Activated CD4-positive, alpha-beta T cell treated with anti-CD3 and anti-CD28 coated beads, Interleukin-2, Interleukin-4, amounts not matched to agents 100 ng/mL and 50 ng/mL, durations not matched to agents 16 hours and 8 hours (primary cell): ENCODE data around the gene TTBK1.
"Not testable (repeated sequence)": the region's sequence is repeated elsewhere in the genome, so short reads cannot be mapped to it uniquely, and the experiment has no call there.

ENCODE experiments used
- DNase-seq: peaks from one replicate; pipeline ENCODE4 v3.0.0-alpha.2; 2020; ENCODE audit warnings: low spot score

Gene TTBK1

DNA sequence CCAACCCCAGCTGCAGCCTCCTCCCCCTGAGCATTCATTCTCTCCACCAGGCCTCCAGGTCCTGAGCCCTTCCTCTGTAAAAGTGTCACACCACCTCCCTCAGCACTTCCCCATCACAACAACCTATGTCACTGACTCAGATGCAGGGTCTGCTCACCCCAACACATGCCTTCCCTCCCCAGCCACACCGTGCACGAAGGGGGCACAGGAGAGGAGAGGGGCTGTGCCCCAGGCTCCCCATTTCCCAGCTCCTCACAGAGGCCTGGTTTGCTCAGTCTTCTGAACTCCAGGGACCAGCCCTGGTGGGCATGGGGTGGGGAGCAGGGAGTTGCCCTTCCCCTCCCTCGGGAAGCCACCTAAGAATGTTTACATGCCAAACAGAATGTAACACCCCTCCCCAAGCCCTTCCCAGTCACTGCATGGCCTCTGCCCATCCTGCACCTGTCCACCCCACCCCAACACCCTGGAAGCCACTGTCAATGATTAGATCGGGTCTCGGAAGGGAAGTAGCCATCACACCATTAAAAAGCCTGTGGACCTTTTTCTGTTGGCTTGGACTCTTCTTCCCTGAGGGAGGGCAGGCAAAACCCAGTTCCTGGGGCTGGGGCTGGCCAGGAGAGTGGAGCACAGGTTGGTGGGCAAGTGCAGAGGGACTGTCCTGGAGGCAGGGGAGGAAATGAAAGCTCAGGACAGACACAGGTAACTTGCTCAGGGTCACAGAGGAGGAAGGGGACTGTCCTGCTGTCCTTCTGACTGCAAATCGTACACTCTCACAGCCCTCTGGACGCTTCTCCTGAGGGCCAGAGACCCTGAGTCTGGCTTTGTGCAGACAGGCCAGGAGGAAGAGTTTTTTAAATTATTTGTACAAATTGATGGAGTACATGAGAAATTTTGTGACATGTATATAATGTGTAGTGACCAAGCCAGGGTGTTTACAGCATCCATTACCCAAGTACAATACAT, 44.7 kb downstream of the TTBK1 start:
- DNase-seq, result no peak

DNA sequence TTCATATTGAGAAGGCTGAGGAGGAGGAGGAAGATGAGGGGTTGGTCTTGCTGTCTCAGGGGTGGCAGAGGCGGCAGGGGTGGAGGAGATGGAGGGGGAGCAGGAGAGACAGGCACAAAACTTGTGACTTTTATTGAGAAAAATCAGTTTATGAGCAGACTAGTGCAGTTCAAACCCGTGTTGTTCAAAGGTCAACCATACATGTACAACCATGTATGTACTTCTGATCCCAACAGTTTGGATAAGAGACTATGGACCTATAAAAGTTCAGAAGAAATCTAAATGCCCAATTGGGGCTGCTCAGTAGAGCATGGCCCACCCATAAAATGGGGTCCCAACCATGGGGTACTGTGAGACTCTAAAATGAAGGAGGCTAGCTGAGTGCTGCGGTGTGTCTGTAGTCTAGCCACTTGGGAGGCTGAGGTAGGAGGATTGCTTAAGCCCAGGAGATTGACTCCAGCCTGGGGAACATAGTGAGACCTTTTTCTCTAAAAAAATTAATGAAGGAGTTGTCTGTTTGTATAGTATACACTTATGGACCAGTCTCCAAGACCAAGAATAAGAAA, 47.1 kb downstream of the TTBK1 start:
- no peak for DNase-seq

DNA sequence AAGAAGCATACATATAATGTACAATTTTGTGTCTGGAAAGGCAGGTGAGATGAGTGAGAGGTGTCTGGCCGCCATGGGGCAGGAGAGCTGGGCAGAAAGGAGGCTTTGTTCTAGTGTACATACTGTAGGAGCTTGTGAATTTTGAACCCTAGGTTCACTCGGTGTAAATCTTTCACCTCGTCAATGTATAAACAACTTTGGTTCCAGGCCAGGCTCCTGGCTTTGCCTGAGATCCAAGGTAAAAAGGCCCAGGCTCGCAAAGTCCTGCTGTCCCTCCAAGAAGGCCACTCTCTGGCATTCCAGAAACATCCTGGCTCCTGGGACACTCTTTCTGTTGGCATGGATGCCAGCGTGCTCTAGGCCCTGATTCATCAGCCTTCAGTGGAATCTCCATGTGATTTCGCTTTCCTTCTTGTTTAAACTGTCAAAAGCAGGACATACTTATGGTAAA, 47.6 kb downstream of the TTBK1 start:
- DNase-seq, result no peak

GRCh38 chr6:43291708-43292107, 48.4 kb downstream of the TTBK1 start:
- no peak for DNase-seq

- DNase-seq, result no peak
These were observed 49.1 kb downstream of the TTBK1 start for GRCh38 chr6:43292341-43292740.

GRCh38 chr6:43292763-43293318, 49.6 kb downstream of the TTBK1 start:
- DNase-seq, result no peak

- no peak for DNase-seq
These were observed 50.4 kb downstream of the TTBK1 start for GRCh38 chr6:43293698-43294097.

GRCh38 chr6:43294536-43294935, 51.3 kb downstream of the TTBK1 start:
- no peak for DNase-seq

GRCh38 chr6:43295456-43295855, 52.2 kb downstream of the TTBK1 start:
- DNase-seq, result no peak

- no peak for DNase-seq
These were observed 53.7 kb downstream of the TTBK1 start for GRCh38 chr6:43296780-43297497.

DNA sequence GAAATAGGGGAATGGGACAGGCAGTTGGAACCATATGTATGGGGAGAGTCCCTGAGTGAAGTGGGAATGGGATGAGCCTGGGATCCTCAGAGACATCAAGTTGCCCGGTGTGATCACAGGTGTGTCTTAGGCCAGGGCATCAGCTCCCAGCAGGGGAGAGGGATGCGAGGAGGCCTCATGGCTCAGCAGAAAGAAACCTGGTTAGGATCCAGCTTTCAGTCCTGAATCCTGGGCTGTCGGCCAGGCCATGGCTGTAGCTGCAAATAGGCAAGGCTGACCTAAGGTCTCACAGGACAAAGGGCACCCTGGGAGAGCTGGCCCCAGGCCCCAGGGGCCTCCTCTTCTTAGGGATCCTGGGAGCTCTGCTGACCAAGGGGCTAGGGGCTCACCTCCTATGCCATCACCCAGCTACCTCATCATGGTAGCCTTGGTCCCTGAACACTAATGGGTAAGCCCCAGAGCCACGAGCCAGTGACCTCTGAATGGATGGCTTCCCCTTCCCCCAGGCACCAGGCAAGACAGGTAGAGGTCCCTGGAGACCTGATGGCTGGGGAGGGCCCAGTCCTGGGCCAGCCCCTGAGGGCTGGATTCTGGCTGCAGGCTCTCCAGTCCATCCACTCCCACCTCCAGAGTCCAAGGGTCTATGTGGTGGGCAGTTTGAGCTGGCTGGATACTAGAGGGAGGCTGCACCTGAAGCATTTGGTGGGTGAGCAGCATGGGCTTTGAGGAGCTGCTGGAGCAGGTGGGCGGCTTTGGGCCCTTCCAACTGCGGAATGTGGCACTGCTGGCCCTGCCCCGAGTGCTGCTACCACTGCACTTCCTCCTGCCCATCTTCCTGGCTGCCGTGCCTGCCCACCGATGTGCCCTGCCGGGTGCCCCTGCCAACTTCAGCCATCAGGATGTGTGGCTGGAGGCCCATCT, 54.6 kb downstream of the TTBK1 start, which contains the start of gene SLC22A7:
Gene SLC22A7, plus strand, starts transcription at position 617 of the 921 bp plus-strand sequence. Its CDS starts 99 bp downstream, at position 716.
- no peak for DNase-seq

GRCh38 chr6:43298565-43299337, 55.5 kb downstream of the TTBK1 start:
- no peak for DNase-seq

- no peak for DNase-seq
These were observed 56.3 kb downstream of the TTBK1 start for GRCh38 chr6:43299338-43300293.

- no peak for DNase-seq
These were observed 58.0 kb downstream of the TTBK1 start for GRCh38 chr6:43301081-43301870.

DNA sequence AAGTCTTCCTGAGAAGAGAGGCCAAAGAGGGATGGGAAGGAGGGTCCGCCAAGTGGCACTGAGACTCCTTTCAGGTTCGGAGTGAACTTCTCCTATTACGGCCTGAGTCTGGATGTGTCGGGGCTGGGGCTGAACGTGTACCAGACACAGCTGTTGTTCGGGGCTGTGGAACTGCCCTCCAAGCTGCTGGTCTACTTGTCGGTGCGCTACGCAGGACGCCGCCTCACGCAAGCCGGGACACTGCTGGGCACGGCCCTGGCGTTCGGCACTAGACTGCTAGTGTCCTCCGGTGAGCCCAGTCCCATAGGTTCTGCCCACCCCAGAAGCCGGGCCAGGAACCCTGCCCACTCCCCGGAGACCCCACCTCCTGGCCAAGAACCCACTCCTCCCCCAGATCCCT, 58.8 kb downstream of the TTBK1 start:
- DNase-seq, result no peak

DNA sequence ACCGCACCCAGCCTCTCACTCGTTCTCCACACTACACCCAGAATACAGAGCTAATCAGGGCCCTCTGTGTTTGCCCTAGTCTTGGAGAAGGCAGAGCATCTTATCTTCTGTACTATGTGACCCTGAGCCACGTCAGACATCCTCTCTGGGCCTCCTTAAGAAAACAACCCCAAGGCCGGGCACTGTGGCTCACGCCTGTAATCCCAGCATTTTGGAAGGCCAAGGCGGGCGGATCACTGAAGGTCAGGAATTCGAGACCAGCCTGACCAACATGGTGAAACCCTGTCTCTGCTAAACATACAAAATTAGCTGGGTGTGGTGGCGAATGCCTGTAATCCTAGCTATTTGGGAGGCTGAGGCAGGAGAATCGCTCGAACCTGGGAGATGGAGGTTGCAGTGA, 59.7 kb downstream of the TTBK1 start:
- not testable (repeated sequence) for DNase-seq

DNA sequence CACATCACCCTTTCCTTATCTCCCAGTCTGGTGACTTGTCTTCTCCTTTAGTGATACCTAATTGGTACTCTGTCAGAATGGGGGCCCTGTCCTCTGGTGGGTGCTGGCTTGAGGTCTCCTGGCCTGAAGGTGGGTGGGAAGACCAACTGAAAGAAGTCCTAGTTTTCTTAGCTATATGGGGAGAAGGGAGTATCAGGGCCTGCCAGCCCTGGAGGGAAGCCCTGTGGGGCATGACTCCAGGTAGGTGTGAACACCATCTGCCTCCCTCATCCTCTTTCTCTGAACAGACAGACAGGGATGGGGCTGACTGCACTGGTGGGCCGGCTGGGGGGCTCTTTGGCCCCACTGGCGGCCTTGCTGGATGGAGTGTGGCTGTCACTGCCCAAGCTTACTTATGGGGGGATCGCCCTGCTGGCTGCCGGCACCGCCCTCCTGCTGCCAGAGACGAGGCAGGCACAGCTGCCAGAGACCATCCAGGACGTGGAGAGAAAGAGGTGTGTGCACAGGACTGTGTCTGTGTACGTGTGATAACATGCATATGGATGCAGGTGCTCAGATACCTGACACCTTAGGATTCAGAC, 60.6 kb downstream of the TTBK1 start:
- DNase-seq, result no peak

GRCh38 chr6:43304361-43304760, 61.1 kb downstream of the TTBK1 start:
- DNase-seq, result no peak
